Measurements from ENCODE around the gene PLK3.
"Not testable (repeated sequence)": the region's sequence is repeated elsewhere in the genome, so short reads cannot be mapped to it uniquely, and the experiment has no call there.

- not testable (repeated sequence) for TF ChIP-seq CTCF, POLR2A (IDR thresholded peaks at IDR 0.05)
Observed at GRCh38 chr1:44766421-44766820, 33.8 kb upstream of the PLK3 start.

Data from uterus (tissue), 2 donors.